HG02943 (cell line): ENCODE data around the gene HOPX.
"Not testable (repeated sequence)": the region's sequence is repeated elsewhere in the genome, so short reads cannot be mapped to it uniquely, and the experiment has no call there.

Source experiments
- ATAC-seq: cut with Tn5 transposase; IDR thresholded peaks from one replicate; pipeline ENCODE4 v1.9.1; 2021; ENCODE audit warnings: mild to moderate bottlenecking, low read depth, moderate library complexity; ENCODE audit not compliant: unreplicated experiment

Gene HOPX

DNA sequence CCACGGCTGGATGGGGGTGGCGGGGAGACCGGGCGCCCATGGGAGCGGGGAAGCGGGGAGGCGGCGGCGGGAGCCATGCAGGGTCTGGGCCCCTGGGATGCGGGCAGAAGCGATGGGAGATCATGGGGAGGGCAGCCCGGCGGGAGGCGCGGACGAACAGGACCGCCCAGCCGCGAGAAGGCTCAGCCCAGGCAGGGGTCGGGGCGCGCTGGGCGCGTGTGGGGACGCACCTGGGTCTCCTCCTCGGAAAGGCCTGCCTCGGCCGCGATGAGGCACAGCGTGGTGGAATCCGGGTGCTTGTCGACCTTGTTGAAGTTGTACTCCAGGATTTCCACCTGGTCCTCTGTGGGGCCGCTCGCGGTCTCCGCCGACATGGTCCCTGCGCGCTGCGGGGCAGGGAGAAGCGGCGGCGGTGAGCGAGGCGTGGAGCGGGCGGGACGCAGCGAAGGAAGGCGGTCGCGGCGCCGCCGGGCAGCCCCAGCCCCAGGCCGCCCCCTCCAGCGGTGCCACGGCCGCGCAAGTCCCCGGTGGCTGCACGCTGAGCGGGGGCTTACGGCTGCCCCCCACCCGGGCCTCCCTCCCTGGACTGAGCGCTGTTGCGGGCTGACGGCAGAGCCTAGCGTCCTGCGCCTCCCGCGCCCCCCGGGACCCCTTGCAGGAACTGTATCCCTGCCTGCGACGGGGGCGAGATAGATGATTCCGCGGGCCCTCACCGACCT is 25.3 kb downstream of the HOPX start:
- ATAC-seq = no peak

DNA sequence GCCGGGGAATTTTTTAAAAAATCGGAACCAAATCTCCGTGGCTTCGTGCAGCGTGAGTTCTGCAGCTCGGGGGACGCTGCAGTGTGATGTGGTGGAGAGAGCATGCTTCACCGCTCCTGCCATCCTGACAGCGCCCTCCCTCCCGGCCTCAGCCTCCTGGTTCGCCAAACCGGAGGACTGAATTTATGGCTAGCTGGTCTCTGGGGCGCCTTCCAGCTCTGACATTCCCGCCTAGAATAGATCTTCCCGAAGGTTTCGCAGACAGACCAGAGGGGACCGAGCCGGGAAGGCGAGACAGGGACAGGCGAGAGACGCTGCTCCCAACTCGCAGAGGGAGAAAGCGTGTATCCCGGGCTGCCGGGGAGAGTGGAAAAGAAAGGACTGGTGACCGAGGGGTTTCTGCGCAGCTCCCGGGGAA is 25.9 kb downstream of the HOPX start:
- no peak for ATAC-seq

DNA sequence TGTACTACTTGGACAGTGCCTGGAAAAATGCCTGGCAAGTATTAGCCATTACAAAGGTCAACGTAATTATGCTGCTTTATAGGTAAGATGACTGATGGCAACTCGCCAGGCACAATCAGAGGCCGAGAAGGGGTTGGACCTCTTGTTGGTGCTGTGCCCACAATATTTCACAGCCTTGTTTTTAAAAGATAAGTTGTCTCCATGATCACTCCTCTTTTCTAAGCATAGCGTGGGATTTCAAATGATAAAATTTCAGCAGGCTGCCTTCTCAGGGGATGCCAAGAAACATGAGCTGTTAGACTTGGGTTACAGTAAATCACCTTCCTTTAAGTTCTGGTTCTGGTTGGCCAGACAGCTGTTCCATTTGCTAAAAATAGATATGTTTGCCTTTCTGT is 26.9 kb downstream of the HOPX start:
- ATAC-seq = no peak

DNA sequence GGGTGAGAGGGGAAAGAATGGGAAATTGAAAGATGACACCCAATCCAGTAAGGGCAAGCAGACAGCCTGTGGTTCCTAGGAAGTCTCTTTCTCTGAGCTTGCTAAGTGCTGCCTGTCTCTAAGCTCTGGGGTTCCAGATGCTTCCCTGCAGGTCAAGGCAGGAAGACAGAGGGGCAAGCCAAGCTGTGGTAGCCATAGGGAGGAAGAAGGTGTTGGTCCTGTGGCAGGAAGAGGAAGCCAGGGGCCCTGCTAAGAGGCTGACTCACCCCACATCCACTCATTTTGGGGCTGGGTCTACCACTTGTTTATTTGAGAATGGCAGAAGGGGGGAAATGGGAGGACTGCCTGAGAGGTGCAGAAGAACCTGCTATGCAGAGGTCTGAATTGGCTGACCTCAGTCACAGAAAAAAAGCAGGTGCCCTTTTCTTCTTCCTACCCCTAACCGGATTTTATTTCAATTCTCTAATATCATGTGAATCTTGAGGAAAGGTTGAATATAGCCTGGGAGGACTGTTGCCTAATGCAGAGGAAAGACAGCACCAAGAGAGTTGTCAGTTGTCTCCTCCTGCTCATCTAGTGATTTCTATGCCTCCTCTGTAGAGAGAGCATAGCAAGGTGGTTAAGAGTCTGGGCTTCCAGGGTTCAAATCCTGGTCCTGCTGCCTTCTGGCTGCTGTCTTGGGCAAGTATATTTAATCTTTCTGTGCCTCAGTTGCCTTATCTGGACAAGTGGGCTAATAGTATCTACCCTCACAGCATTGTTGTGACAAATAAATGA is 27.4 kb downstream of the HOPX start:
- ATAC-seq = no peak

DNA sequence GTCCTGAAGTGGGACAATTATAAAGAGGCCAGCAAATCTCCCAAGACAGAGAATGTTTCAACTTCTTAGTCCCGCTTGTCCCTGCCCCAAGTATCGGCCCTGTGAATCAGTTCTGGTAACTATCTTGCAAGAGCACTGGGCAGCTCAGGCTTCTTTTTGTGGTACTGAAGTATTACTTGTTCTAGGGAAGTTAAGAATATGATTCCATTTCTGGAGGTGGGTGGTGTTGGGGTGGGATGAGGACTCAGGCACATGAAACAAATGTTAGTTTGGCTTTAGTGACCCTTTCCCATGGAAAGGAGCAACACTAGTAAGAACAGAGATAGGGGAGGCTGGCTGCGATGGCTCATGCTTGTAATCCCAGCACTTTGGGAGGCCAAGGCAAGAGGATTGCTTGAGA is 28.9 kb downstream of the HOPX start:
- ATAC-seq = no peak

DNA sequence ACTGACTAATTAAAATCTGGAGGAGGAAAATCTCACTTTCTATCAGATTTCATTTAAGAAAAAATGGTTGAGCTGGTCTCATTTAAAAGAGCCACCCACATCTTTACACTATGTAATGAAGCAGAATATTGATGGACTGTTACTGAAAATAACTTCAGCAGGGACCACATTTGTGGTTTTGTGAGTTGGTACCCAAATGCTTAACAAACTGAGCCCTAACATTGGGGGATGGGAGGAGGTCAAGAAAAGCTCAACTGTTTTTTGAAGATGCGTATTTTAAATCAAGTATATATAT is 30.1 kb downstream of the HOPX start:
- ATAC-seq = no peak

DNA sequence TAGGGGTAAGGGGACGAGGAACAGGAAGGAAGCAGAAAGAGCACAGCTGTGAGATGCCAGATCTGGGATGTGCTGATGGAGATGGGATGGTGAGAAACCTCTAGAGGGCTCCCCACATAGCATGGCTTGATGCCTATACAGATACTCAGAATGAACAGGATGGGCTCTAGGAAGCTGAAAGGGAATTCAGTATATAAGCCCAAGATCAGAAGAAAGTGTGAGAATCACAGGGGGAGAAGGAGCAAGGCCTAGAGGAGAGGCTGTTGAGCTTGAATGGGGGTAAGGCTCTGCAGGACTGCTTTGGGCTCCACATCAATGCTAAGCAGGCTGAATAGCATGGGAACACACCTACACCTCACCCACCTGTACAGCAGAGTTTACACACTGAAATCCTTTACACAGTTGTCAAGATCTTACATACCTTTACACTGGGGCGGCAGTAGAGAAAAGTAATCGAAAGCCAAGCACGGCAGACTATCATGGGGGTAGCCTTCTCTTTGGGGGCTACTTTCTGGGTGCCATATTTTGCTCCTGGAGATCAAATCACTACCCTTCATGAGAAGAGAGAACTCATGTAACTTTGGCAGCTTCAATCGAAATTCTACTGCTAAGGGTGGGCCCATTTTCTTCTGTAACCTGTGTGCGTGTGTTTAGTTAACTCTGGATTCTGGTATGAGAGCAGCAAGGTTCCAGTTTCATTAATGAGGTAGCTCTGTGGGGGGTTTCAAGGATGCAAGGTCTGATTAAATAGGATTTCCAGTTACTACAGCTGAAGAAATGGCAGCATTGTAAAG is 30.6 kb downstream of the HOPX start:
- ATAC-seq = no peak

DNA sequence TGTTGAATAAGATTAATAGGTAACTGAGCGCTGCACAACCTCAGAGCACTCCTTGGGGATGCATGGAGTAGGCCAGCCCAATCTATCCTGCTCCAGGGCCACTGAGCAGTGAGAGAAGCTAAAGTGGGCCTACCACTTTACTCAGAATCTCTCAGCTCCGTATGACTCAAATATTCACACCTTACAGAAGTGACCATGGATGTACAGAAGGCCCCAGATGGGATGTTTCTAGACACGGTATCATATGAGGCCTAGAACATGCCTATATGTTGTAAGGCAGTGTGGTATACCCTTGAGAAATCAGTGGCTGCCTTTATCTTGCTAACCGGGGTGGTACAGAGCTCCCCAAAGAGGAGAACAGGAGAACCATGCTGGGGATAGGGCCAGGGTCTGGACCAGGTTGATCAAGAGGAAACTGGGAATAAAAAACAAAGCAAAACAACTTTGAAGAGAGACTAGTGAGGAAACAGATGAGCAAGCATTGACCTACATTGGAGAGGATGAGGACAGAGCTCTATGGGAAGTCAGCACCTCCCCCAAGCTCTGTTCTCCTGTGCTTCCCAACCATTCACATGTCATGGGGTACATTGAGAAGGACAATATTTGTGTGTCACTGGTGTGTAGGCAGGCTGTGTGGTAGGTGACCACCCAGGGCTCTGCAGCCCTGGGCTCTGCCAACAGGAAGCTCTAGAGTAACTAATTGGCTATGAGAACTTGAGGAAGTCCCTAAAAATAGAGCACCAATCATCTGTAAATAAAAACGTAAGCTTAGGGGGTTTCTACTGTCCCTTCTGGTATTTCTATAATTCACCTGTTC is 31.4 kb downstream of the HOPX start:
- ATAC-seq = no peak

DNA sequence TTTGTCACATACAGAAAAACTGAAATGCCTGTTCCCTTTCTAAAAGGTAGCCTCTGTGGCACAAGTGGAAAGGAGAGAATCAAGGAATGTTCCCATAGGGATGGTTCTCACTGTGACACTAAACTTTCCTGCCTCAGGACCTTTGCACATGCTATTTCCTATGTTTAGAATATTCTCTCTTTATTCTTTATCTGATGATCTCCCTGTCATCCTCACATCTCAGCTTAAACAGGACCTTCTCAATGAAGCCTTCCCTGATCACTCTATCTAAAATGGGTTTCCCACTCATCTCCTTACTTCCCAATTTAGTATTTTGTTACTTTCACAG is 32.3 kb downstream of the HOPX start:
- no peak for ATAC-seq

DNA sequence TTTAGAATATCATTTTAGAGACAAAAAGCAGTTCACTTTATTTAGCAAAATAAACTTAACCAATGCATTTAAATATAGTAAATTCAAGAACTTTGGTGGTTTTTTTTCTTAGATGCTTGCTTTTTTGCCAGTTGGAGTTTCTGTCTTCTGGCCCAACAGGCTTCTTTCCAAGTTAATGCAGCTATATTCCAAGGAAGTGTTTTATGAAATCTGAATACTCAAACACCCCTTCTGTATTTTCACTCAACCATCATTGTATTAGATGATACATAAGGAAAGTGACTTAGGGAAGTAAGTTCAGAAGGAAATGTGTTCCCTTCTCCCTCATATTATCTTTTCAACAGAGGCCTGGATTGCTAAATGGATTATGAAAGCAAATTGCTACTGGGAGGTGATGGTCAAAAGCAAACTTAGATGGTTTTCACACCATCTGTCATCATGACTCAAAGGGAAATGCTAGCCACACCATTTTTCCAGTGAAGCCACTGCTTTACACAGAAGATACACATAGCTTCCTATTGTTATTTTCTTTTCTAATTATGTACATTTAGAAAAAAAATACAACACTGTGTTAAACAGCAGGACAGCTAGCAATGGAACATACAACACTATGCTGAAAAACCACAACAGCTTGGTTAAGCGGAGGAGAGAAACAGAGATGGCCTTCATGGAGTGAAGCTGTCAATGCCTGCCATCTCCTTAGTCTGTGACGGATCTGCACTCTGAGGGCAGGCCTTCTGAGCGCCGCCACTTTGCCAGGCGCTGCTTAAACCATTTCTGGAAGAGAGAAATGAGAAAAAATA is 32.9 kb downstream of the HOPX start:
- ATAC-seq = no peak

DNA sequence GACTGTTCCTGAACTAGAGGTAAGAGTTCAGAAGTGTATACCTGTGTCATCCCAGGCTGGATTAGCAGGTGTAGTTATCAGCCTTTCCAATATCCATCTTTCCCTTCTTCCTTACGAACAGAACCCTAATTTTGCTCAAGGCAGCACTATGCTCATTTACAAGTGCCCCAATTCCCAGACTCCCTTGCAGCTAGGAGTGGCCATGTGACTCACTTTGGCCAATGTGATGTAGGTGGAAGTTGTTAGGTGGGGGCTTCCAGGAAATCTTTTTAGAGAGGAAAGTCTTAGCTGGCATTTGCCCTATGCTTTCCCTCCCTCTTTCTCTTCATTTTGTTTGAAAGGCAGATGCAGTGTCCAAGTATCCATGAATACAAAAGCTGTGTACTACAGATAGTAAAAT is 34.8 kb downstream of the HOPX start:
- no peak for ATAC-seq

DNA sequence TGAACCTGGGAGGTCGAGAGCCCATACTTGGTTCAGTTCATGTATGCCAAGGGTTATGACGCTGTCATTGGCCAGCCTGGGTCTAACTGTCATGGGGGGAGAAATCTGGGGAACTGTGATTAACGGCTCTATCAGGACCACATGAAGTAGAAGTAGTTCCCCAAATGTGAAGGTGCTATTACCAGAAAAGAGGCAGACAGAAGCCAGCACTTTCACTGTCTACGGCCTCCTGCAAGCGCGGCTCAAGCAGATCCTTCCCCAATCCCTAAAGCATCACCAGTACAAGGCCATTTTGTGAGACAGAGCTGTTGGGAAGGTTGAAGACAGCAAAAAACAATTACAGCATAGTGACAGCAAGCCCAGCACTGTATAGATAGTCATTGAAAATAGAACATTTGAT is 37.5 kb downstream of the HOPX start:
- ATAC-seq = no peak

DNA sequence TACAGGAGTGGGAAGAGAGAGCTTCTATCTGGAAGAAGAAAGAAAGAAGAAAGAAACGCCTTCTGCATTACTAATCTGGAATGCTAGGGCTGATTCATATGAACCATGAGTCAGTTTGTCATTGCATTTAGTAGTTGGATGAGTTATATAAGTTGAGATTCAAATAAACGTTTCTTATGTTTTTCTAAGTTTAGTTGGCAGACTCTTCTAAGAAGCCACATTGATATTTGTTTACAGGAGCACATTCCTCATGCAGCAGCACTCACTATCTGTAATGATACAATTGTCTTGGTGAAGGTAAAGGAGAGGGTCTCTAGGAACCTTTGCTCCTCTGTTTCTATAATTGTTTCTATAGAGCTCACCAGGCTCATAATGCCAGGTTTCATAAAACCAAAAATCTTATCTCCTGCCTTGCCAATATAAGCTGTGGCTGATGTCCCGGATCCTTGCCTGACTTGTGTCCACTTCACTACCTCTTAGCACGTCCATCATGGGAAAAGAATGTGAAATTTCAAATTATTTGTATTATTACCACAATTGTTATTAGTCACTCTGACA is 39.5 kb downstream of the HOPX start:
- no peak for ATAC-seq

DNA sequence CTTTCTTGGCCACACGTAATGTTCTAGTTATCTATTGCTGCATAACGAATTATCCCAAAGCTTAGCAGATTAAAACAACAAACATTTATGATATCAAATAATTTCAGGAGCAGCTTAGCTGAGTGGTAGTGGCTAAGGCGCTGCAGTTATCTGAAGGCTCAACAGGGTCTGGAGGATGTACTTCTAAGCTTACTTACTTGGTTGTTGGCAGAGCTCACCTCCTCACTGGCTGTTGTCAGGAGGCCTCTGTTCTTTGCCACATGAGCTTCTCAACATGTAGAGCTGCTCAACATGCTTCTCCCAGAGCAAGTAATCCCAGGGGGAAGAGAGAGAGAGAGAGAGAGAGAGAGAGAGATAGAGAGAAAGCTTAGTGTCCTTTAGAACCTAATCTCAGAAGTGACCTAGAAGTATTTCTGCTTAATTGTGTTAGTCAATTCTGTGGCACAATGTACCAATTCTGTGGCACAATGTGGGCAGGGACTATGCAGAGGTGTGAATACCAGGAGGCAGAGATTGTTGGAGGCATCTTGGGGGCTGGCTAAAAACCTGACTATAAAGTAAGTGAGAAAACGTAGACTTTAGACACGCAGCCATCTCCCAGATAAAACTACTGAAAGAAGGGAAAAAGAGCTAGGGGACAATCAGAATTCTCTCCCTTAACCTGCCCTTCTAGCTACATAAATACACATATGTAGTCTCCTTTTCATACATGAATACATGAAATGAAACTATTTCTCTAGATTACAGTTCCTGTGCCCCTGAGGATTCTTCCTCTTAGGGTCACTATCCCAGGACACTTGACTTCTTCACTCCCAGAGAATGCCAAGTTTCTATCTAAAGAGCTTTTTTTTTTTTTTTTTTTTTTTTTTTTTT is 40.2 kb downstream of the HOPX start:
- ATAC-seq = no peak

DNA sequence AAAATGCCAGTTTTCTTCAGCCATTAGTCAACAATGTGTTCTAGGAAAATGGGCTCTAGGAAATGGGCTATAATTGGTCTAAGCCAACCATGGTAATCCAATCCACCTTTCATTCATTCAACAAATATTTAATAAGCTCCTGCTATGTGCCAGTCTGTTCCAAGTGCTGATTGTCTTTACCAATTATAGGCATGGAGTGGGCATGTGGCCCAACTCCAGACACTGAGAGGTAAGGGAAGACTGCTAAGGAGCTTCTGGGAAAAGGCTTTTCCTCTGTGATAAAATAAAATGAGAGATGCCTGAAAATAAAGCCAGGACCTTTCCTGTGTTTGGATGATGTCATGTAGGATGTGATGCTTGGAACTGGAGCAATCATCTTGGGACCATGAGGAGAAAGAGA is 43.3 kb downstream of the HOPX start:
- no peak for ATAC-seq

DNA sequence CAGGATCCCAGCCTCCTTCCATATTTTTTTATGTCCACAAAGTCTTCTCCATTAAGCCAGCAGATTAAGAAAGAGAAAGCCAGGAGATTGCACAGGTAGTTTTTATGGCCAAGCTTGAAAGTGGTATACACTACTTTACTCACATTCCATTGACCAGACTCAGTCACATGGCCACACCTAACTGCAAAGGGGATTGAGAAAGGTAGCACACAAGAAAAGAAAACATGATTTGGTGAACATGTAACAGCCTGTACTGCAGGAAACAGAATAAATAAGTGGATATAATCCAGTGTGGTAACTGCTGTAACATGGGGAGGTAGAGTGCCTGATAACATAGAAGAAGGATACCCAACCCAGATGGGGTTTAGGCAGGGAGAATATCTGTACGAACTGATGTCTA is 43.9 kb downstream of the HOPX start:
- no peak for ATAC-seq

DNA sequence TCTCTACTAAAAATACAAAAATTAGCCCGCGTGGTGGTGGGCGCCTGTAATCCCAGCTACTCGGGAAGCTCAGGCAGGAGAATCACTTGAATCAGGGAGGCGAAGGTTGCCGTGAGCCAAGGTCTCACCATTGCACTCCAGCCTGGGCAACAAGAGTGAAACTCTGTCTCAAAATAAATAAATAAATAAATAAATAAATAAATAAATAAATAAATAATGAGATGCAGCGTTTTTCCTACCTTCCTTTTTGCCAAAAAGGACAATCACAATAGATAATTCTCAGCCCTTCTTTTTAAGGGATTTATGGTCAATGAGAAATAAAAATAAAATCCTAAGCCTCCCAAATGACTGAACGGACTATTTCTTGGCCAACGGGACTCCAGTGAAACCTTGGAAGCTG is 46.1 kb downstream of the HOPX start:
- not testable (repeated sequence) for ATAC-seq

DNA sequence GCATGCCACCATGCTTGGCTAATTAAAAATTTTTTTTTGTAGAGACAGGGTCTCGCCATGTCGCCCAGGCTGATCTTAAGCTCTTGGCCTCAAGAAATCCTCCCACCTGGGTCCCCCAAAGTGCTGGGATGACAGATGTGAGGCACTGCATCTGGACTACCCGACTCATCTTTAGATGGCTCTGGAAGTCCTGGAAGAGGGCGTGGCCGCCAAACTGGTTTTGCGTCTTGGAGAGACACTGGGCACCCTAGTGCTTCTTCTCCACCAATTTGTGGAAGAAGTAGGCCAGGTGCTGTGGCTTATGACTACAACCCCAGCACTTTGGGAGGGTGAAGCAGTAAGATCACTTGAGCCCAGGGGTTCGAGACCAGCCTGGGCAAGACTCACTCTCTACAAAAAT is 47.6 kb downstream of the HOPX start:
- no peak for ATAC-seq
